GM18873 (cell line): ENCODE data around the gene TST.
"Not testable (repeated sequence)": the region's sequence is repeated elsewhere in the genome, so short reads cannot be mapped to it uniquely, and the experiment has no call there.

ENCODE experiments used
- ATAC-seq: cut with Tn5 transposase; IDR thresholded peaks from one replicate; pipeline ENCODE4 v1.9.1; 2021; ENCODE audit warnings: mild to moderate bottlenecking, moderate library complexity, moderate number of reproducible peaks; ENCODE audit not compliant: unreplicated experiment, low FRiP score

TST gene

DNA sequence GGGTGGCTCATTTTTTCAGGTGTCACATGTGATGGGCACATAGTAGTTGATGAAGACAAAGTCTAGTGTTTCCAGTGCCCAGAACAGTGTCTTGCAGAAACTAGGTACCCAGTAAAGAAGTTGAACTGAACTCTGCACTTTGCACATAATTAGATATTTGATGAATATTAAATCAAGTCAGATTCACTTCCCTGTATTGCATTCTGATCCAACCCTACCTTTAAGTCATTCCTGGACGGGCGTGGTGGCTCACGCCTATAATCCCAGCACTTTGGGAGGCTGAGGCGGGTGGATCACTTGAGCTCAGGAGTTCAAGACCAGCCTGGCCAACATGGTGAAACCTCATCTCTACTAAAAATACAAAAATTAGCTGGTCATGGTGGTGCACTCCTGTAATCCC lies 30.2 kb downstream of the TST start:
- ATAC-seq: not testable (repeated sequence)

DNA sequence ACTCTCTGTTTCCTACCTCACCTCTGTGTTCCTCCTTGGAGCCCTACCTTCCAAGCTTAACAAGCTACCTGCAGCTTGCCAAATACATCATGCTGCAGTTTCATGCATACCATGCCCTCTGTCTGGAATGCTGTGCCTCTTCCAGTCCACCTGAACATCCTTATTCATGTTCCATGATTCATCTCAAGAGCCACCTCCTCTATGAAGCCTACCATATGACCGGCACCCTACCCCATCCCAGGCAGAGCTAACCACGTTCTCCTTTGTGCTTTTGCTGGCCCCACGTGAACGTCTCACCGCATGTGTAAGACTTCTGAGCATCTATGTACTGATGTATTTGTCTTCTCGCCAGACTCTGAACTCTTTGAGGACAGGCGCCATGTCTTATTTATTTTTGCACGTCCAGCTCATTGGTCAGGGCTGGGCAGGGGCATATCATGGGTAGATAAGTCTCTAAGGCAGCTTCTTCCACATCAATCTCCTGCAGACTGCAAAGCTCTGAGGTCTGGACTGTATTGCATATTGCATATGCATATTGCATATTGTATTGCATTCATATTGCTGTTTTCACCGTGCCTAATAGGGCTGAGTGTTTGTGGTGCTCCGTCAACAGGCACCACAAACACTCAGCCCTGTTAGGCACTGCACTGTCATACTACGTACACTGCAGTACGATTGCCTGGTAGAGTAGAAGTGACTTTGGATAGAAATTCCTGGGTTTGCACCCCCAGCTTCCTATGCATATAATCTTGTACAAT lies 31.0 kb downstream of the TST start:
- no peak for ATAC-seq

DNA sequence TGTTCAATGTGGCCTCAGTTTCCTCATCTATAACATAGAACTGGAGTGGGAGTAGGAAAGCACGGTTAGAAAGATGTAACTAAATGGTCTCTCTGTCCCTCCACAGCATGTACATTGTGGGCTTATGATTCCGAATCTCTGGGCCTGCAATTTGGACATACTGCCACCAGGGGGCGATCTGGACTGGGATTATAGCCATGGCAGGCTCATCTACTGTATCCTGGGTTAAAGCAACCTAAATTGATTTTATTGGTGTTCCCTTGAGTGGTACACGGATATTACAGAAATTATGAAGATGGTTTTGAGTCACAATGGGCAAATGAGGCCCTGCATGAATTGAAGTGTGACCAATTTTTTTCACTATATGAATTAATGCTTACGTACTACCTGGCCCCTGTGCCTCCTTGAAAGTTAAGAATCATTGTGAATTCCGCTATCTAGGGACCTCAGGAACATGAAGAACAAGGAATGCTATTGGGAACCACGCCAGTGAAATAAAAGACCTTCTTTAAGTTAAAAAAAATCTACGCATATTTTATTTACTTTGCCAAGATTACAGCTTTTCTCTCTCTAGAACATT lies 32.9 kb downstream of the TST start:
- no peak for ATAC-seq

DNA sequence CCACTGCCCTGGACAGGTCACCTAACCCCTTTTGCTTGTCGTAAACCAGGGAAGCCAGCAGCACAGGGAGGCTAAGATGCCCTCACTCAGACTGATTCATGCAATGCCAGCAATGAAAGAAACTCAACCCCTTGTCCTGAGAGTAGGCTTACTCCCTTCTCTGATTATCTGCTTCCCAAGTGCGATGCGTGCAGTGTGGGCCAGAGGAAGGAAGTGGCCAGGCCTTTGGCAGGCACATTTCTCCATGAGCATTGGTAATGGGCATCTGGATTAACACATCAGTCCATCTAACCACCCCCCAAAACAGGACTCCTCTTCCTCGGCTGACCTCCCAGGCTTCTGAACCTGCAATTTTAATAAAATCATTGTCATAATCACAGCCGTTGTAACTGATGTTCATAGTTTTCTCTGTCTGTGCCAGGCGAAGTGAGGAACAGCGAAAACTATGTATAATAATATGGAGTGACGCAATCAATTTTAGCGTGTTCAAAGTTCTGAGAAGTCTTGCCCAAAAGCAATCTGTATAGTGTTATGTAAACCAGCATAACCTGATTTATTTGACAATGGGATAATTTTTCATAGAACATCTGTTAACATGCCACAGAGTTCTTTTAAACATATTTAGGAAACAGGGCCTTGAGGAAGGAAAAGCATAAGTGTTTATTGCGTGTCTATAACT lies 33.9 kb downstream of the TST start:
- ATAC-seq: no peak

DNA sequence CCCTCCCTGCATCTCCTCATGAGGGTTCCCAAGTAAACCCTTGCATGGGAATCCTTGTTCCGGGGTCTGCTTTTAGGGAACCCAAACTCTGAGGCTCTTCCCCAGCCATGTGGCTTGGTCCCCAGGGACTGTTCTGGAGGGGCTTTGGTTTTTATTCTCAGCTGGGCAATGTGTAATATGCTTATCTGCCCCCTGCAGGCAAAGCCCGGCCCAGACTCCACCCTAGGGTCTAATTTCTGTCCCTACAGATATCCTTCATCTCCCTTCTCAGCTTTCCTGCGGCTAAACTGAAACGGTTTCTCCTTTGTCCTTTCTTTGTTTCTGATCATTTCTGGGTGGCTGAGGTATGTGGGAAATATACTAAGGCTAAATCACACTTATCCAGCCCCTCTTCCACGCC lies 37.1 kb downstream of the TST start:
- no peak for ATAC-seq

DNA sequence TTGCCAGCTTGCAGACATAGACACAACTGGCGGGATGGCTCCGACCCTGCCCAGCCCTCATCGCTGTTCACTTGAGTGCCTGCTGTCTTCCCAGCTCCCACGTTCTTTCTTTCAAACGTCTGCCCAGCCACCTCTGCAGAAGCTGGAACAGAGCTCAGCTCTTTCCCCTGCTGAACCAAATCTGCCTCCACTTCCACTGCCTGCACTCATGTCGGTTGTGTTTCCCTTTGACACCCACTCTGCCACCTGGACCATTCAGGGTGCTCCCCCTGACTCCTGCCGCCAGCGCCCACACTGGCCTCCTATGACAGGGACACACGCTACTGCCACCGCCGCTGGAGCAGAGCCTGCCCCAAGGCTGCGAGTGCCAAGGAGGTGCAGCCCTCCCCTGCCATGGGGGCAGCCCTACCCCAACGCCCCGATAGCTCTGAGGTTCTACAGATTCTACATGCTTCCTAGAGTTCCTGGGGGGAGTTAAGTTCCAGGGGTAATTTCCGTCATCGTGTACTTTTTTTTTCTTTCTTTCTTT lies 37.9 kb downstream of the TST start:
- no peak for ATAC-seq

DNA sequence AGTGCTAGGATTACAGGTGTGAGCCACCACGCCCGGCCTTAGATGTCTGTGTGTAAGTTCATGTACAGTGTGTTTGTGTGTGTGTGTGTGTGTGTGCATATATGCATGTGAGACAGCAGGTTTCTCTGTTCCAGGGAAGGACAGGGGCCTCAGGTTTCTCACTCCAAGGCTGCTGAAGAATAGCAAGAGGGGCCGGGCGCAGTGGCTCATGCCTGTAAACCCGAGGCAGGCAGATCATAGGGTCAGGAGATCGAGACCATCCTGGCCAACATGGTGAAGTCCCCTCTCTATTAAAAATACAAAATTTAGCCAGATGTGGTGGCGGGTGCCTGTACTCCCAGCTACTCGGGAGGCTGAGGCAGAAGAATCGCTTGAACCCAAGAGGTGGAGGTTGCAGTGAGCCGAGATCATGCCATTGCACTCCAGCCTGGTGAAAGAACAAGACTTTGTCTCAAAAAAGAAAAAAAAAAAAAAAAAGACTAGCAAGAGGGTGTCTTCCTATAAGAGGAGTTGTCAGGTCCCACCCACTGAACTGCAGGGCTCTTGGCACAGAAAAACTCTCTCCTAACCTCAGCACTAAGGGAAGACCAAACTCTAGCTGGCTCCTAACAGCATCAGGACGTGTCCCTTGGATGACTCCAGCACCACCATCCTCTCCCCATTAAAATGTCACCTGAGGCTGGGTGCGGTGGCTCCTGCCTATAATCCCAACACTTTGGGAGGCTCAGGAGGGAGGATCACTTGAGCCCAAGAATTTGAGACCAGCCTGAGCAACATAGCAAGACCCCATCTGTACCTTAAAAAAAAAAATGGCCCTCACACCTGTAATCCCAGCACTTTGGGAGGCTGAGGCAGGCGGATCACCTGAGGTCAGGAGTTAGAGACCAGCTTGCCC lies 40.0 kb downstream of the TST start:
- no peak for ATAC-seq

DNA sequence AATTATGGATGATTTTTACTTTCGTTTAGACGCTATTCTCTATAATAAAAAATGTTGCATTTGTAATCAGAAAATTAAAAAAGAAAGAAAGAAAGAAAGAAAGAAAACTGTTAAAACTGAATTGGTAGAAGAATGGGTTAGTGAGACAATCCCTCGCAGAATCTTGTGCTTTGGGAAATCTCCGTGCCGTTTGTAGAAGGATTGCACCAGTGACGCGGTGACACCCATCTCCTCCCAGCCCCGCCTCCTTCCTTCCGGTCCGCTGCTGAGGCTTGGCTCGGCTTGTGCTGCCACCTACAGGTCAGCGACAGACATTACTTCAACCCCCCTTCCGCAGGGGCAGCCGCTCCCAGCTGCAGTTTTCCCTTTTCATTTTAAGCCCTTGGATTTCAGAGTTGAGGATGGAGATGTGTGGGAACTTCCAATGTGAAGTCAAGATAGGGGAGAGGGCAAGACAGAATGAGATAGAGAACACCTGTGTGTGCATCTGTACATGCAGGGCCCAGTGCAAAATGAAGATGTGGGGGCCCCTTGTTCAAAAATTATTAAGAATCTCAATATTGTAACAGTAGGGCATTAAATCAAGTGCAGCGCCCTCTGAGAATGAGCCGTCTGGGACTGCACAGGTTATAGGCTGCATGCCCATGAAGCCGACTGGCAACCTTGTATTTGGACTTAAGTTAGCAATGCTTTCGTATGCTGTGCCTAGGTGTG lies 41.1 kb downstream of the TST start:
- ATAC-seq: no peak

DNA sequence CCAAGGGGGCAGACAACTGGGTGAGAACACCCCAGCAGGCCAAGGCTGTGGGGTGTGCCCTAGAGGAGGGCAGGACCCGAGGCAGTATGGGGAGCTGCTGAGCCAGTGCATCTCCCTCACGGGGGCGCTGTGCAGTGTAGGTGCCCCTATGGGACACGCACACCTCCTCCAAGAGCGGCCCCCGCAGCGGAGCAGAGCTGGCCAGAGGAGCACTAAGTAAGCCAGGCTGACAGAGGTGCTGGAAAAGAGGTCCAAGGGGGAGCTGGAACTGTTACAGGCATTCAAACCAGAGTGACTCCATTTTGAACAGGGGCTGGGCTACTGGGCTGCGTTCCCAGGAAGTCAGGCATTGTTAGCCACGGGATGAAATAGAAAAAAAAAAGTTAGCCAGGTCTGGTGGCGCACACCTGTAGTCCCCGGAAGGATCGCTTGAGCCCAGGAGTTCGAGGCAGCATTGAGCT lies 41.8 kb downstream of the TST start:
- ATAC-seq: no peak

DNA sequence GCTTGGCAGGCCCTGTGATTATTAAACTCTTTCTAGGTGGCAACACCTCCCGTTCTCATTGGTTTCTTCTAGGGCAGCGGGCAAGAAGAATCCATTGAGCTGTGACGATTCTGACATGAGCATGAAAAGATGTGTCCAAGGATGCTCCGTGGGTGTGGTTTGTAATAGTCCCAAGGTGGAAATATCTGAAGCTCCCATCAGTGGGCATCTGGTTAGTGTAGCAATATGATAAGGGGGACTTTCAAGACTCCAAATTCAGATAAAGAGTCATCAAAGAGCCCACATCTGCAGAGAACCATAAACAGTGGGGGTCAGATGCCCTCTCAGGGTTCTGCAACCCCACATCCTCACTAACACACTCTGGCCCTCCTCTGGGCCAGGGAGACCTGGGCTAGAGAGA lies 42.6 kb downstream of the TST start:
- no peak for ATAC-seq

DNA sequence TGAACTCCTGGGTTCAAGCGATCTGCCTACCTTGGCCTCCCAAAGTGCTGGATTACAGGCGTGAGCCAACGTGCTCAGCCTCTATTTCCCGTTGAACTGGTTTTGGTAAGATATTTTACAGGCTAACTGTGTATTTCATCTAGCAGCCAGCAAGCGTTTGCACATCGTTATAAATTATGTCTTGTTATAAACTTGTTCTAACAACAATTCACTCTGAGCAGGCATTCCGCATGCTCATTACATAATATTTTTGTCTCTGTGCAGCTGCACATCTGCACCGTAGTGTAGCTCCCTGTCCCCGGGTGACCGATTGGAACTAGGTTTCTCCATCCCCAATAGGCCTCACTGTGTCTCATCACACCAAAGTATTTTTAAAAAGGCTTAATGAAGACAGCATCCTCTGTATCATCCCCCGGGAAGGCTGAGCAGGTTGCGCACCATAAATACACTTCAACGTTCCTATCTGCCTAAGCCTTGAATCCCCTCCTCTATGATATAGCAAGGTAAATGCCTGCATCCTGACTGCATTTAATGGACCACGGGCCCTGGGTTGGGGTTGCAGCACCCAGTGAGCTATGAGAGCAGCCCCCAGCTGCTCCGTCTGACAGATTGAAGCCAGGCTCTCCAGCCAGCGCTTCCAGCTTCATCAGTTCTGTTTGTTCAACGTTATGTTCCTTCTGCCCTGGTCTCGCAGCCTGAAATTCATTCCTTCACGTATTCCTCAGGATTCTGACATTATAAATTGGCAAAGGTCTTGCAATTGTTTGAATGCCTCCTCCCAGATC lies 47.7 kb downstream of the TST start:
- no peak for ATAC-seq

DNA sequence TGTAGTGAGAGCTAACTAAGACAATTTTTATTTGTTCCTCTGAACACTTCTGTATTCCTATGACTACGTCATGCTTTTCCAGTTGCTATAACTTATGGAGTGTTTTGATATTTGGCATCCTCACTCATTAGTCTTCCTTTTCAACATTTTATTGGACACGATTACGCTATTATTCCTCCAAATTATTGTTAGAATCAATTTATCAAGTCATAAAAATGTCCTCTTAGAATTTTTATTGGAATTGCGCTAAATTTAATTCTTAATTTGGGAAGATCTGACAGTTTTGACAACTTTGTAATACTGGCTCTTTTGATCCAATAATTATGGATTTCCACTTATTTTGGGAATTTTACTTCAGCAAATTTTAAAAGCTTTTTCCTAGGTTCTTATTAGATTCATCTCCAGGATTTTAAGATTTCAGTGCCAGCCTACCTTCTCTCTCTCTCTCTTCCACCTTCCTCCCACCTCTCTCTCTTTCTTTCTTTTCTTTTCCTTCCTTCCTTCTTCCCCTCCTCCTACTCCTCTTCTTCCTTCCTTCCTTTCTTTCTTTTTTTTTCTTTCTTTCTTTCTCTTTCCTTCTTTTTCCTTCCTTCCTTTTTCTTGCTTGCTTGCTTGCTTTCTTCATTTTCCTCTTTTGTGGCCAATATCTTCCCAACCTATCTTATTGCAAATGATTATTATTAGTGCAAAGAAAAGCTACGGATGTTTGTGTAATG lies 50.8 kb downstream of the TST start:
- ATAC-seq: no peak

DNA sequence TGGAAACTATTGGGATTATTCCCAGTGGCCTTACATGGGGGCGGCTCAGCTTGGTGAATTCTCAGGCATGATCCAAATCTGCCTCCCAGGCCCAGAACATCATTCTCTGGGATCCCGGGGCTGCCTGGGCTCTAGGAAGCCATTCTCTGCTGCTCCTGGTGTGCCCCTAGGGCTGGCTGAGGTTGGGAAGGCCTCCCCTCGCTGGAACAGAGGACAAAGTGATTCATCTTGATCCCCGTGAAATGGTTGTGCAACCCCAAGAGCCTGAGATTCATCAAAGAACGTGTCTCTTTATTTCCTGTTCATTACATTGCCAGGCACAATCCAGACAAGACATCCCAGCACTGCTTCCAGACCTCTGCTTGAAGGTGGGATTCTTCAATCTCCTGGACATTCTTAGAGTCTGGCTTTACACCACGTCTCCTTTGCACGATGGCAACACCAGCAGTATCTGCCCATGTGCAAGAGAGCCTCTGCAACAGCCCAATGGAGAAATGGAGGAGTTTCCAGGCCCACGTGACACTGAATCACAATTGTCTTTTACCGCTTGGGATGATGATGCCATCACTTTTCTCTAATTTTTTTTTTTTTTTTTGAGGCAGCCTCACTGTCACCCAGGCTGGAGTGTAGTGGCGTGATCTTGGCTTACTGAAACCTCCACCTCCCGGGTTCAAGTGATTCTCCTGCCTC lies 52.3 kb downstream of the TST start:
- ATAC-seq: no peak

DNA sequence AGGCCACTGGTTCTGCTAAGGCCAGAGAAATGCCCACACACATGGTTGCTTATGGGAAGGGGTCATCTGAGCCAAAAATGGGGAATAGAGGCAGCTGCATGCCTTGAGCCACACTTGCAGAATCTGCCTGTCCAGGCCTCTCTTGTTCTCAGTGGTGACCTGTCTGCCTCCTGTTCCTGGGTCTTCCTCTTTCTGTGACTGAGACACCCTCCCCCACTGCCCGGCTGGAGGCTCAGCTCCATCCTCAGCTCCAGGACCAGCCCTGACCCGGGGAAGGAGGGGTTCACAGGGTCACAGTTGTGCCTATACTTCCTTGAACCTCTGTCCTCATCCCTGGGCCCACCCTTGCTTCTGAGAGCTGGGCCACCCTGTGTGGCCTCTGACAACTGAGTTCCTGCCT lies 53.6 kb downstream of the TST start:
- ATAC-seq: no peak

DNA sequence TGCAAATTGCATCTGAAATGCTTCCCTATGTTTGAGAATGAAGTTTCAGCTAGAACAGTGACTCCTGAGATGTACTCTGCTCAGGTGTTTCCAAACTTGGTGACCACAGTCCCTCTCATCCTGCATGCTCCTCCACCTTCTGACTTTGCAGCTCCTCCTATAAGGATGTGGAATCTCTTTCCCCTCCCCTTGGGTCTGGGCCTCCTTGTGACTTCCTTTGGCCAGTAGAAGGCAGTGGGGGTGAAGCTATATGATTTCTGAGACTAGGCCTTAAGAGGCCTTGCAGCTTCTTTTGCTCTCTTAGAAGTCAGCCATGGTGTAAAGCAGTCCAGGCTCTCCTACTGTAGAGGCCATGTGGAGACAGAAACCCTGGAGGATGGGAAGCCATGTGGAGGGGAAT lies 55.1 kb downstream of the TST start:
- no peak for ATAC-seq

DNA sequence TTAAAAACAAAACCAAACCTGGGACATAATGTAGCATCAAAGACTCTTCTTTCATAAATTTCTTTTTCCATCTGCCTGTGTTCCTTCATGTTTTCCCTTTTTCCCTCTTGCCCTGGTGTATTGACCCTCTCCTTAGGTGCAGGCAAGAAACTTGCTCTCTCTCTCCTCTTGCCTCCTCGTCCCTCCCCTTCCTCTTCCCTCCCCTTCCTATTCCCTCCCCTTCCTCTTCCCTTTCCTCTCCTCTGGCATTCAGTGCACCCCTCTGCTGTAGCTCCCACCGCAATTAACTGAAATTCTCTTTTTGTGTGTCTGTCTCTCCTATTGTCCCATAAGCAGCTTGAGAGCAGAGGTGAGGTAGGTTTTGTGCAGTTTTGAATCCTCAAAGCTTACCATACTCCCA lies 55.9 kb downstream of the TST start:
- no peak for ATAC-seq

DNA sequence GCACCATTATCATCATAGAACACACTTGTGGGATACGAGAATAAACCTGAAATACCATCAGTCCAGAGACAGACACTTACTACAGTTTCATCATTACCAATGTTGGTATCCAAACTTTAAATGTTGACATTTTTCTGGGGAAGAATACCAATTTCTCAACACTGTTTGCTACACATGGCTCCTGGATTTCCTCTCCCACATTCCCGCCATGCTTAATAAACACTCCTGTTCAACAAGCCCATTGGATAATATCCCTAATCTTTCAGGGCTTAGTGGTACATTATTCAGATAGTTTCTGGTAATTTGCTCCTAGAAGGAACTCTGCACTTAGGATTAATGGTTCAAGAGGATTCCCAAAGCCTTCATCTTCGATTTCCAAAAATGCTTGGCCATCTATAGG lies 57.6 kb downstream of the TST start:
- no peak for ATAC-seq
